H7 (cell line): Measurements from ENCODE around the gene GSTO2. TPM values are rescaled to one million over a fixed set of nuclear protein-coding genes. Genes with fewer than 3 reads are reported as not detected.
A peak's percentile ranks its signal among the peaks of the same experiment; 100 is the strongest.

Experiments
- DNase-seq: peaks from one replicate; pipeline ENCODE4 v3.0.0; 2012
- H3K27me3 ChIP-seq: 2 replicates; pipeline ENCODE4 v1.6.0; 2011; ENCODE audit warnings: mild to moderate bottlenecking, low read length; ENCODE audit not compliant: control insufficient read depth, insufficient read depth
- H3K36me3 ChIP-seq: replicated peaks from 2 replicates; pipeline ENCODE4 v1.5.1; 2011; ENCODE audit warnings: low read length; ENCODE audit not compliant: control insufficient read depth, insufficient read depth
- H3K4me3 ChIP-seq: 2 replicates; pipeline ENCODE4 v1.5.1; 2011; ENCODE audit warnings: low read depth, mild to moderate bottlenecking, control low read depth, low read length, moderate library complexity; ENCODE audit not compliant: insufficient read depth
- total RNA-seq: library from RNA; depleted of rRNA; stranded (reverse); fragments of >200 nt; shearing (Covaris generic); gene quantifications from 2 replicates; pipeline ENCODE4 v1.2.3, GENCODE V29; 2014

GSTO2 gene
- total RNA-seq, 1 experiment from 2014 or later = 15.2 TPM

GRCh38 chr10:104317726-104318299 is 48.8 kb downstream of the GSTO2 start:
- no peak for DNase-seq
- no peak overlapping the region for H3K4me3 ChIP-seq
- H3K27me3 ChIP-seq = no peaks in the 10 kb centered on the region
- peaks cover 20% of the 10 kb centered on the region for H3K36me3 ChIP-seq

DNA sequence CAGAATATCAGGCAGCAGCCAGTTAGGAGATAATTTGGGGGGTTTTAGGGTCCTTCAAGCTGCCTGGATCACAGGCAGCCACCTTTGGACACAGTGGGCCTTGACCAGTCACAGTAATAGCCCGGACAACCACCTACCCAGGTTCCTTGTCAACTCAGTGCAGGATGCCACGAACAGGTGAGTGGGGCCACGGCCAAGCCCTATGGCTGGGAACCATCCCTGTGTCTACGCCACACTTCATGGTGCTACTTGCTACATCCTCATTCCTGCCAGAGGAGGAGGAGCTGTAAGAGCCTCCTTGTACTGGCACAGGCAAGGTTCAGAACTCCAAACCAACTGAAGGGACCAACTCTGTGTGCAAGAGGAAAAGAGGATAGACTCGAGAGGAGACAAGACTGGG is 49.3 kb downstream of the GSTO2 start:
- no peak for DNase-seq
- no peaks in the 10 kb centered on the region for H3K27me3 ChIP-seq
- peaks cover 16% of the 10 kb centered on the region for H3K36me3 ChIP-seq
- no peak overlapping the region for H3K4me3 ChIP-seq

DNA sequence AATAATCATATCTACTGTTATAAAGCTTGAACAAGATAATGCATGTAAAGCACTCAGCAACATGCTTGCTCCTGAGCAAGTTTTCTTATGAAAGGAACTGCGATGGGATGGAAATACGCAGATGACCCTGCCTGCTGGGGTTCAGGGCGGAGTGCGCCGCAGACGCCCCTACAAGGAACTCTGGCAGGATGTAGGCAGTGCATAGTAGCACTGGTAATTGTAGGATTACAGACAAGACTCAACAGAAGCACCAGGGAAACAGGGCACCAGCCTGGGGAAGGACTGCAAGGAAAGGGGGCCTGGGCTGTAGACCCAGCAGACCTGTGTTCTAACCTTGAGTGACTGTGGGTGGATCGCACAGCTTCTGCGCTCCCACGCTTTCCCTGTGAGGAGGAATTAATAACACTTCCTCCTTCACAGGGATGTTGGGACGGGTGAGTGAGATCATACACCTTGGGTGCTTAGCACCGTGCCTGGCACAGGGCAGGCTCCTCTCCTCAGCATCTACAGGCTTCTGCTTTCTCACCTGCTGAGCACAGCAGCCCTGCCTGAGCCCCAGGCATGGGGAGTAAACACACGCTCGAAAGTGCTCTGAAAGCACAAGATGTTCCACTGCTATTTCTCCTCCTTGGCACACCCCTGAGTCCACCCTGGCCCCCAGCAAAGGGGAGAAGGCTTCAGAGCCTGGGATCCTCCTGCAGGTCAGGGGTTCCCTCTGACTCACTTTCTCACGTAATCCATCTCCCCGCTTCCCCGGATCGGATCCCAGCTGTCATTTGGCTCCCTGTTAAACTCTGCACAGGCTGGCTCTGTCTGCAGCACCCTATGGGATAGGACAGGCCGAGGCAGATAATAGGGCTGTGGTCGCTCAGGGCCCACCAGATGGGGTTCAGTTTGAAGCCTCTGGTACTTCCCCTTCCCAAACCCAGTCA is 50.1 kb downstream of the GSTO2 start:
- Histone ChIP-seq H3K27me3 (no peaks in the 10 kb centered on the region), H3K36me3 (peaks cover 9% of the 10 kb centered on the region), H3K4me3 (no peak overlapping the region)
- DNase-seq = peak; percentile 39

- Histone ChIP-seq H3K36me3 (peaks cover 2% of the 10 kb centered on the region), H3K27me3 (no peaks in the 10 kb centered on the region), H3K4me3 (no peak overlapping the region)
- no peak for DNase-seq
Observed at GRCh38 chr10:104321226-104321625, 52.2 kb downstream of the GSTO2 start.

- Histone ChIP-seq H3K36me3 (peaks cover 2% of the 10 kb centered on the region), H3K4me3 (no peak overlapping the region), H3K27me3 (no peaks in the 10 kb centered on the region)
- peak; percentile 20 for DNase-seq
Observed at GRCh38 chr10:104321725-104322415, 52.9 kb downstream of the GSTO2 start.

DNA sequence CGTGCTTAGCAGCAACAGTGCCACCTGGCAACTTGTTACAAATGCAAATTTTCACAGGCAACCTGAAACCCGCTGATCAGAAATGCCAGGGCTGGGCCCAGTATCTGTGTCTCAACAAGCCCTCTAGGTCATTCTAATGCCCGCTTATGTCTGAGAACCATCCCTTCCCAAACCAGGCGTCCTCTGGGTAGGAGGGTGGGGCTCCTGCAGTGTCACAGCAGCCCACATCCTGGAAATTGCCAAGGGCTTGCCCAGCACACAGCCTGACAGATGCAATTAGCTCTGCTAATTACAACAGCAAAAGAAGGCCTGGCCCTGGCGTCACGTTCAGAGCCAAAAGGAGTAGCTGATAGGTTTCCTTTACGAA is 53.4 kb downstream of the GSTO2 start:
- Histone ChIP-seq H3K27me3 (no peaks in the 10 kb centered on the region), H3K4me3 (no peak overlapping the region), H3K36me3 (peaks cover 2% of the 10 kb centered on the region)
- peak; percentile 29 for DNase-seq

DNA sequence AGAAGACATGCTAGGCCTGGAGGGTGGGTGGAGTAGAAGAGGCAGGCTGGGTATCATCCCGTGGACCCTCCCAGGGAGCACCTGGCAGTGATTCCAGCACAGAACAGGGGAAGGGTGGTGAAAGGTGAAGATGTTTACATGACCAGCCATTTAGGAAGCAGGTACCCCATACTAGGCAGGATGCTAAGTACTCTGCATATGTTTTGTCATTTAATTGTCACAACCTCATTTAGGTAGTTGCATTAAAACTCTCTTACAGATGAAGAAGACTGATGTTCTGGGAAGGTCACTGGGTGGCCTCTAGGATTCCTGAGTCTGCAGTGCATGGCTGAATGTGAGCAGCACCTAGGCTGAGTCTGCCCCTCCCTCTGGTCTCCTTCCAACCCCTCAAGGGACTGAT is 54.1 kb downstream of the GSTO2 start:
- DNase-seq = peak; percentile 57
- Histone ChIP-seq H3K4me3 (no peak overlapping the region), H3K36me3 (peaks cover 2% of the 10 kb centered on the region), H3K27me3 (no peaks in the 10 kb centered on the region)

DNA sequence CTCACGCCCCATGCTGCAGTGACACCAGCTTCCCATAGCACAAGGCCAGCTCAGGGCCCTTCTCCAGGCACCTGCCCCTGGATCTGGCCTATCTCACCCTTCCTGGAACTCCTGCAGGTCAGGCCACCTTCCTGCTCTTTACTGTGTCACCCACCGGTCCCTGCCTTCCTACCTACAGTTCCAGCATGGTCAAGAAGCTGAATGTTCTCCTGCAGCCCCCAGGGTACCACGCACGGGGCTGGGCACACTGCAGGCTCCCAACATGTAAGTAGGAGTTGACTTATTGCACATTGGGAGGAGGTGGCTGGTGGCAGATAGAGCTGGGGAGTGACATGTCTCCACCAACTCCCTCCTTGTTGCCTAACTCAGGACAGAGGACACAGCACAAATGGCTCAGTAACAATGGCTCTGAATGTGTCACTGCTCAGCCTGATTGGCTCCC is 54.8 kb downstream of the GSTO2 start:
- DNase-seq = no peak
- H3K27me3 ChIP-seq = no peaks in the 10 kb centered on the region
- H3K4me3 ChIP-seq = no peak overlapping the region
- no peaks in the 10 kb centered on the region; the same call in 1 of the 2 replicates for H3K36me3 ChIP-seq

GRCh38 chr10:104324221-104324686 is 55.3 kb downstream of the GSTO2 start:
- no peaks in the 10 kb centered on the region for H3K27me3 ChIP-seq
- H3K4me3 ChIP-seq = no peak overlapping the region
- H3K36me3 ChIP-seq = no peaks in the 10 kb centered on the region; the same call in 1 of the 2 replicates
- peak; percentile 40 for DNase-seq

DNA sequence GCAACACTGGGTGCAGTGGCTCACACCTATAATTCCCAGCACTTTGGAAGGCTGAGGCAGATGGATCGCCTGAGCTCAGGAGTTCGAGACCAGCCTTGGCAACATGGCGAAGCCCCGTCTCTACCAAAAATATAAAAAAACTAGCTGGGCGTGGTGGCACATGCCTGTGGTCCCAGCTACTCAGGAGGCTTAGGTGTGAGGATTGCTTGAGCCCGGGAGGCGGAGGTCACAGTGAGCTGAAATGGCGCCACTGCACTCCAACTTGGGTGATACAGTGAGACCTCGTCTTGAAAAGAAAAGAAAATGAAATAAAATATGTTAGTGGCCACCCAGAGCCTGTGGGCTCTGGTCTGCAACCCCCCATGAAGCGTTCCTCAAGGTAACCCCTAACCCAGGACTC is 55.9 kb downstream of the GSTO2 start:
- no peak for DNase-seq
- no peaks in the 10 kb centered on the region; the same call in 1 of the 2 replicates for H3K36me3 ChIP-seq
- no peaks in the 10 kb centered on the region for H3K27me3 ChIP-seq
- H3K4me3 ChIP-seq = no peak overlapping the region

DNA sequence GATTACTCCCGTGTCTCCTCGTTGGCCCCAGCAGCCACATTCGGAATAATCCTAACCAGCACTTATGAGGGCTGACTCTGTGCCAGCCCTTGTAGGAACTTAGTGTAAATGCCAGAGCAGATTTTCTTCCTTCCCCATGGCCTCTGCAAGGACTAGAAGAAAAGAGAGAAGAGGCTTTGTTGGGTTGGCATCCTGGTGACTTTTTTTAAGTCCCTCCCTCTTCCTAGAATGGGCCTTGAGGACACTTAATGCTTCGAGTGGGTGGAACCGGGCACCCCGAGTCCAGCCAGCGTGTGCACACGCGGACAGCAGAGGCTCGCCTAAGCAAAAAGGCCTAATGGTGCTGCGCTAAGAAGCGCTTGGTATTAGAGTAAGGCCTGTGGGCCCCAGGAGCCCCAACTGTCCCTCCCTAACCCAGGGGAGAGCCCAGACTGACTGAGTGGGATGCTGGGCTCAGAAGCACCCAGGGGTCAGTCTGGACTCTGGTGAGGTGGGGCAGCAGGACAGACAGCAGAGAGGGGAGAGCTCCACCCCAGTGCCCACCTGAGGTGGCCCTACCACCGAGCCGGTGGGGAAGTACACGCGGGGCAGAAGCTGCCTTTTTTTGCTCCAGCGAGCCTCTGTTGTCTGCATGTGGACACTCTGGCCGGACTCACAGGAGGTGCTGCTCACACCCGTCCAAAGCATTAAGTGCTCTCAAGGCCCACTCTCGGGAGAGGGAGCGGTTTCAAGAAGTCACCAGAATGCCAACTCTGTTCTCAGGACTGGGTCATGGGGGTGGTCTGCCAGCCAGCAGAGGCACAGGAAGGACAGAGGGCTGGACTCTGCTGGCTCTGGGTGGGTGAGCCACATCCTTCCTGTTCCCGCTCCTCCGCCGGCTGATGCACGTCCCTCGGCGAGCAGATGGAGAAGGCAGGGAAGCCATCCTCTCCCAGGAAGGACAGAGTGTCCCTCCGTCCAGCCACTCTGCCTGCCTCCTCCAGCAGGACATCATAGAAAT is 56.8 kb downstream of the GSTO2 start:
- DNase-seq = peak; percentile 11
- Histone ChIP-seq H3K36me3 (no peaks in the 10 kb centered on the region; the same call in 1 of the 2 replicates), H3K4me3 (no peak overlapping the region), H3K27me3 (no peaks in the 10 kb centered on the region)

GRCh38 chr10:104326991-104327610 is 58.1 kb downstream of the GSTO2 start:
- Histone ChIP-seq H3K4me3 (no peak overlapping the region), H3K27me3 (no peaks in the 10 kb centered on the region), H3K36me3 (no peaks in the 10 kb centered on the region; the same call in 1 of the 2 replicates)
- peak; percentile 21 for DNase-seq
